CD4-positive, alpha-beta T cell treated with Interferon gamma for 1 hour (primary cell): ENCODE results near the gene FMO2.

Experiments
- DNase-seq: peaks from one replicate; pipeline ENCODE4 v3.0.0-alpha.2; 2020

The FMO2 gene

DNA sequence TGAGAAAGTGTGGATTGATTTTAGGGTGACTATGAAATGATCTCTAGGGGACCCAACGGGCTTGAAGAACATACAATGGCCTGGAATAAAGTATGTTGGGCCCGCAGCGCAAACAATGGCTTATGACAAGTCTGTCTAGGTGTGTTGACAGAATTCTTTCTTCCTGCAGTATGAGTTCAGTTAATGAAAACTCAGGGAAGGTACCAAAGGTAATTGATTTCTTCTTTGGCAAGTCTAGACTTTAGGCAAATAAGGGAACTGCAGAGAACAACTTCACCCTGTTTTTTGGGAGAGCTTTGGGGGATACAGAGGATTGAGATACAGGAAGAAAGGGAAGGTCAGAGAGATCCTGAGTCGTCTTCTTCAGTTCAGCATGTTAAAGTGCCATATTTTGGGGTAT is 7.8 kb upstream of the FMO2 start:
- no peak for DNase-seq

DNA sequence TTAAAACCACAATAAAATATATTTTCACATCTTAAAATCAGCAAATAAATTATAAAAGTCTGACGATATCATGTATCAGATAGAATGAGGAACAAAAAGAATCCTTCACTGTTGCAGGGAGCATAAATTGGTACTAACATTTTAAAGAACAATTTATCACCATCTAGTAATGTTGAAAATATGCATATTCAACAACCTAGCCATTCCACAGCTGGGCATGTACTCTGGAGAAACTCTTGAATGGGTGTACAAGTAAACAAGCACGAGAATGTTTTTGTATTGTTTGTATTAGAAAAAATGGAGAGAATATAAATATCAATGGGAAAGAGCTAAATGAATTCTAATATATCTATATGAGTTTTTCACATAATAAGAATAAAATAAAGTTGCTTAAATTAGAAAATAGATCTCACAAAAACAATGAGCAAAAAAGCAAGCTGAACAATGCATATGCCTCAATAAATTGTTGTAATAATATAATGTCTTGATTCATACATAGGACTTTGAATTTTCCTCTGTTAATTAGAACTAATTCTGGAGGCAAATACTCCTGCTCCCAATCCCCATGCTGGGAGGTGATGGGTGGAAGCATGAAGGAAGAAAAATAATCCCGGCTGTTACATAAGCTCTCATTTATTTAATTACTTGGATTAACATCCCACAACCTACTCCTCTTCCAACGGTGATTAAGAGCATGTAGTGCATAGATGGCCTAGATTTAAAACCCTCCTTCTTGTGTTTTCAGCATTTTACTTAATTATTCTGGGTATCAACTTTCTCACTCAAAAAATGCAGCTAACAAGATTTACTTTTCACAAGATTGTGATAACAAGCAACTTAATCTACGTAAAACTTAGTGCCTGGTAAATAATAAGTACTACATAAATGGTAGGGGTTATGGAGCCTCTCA is 5.5 kb upstream of the FMO2 start:
- DNase-seq, result no peak

DNA sequence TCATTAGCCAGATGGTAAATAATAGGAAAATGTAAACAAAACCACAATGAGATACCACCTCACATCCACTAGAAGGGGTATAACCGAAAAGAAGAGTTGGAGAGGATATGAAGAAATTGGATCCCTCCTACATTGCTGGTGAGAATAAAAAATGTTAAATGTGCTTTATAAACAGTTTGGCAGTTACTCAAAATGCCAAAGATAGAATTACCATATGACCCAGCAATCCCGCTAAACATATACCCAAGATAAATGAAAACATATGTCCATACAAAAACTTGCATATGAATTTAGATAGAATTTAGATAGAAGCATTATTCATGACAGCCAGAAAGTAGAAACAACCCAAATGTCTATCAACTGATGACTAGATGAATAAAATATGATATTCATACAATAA is 4.4 kb upstream of the FMO2 start:
- DNase-seq, result no peak

DNA sequence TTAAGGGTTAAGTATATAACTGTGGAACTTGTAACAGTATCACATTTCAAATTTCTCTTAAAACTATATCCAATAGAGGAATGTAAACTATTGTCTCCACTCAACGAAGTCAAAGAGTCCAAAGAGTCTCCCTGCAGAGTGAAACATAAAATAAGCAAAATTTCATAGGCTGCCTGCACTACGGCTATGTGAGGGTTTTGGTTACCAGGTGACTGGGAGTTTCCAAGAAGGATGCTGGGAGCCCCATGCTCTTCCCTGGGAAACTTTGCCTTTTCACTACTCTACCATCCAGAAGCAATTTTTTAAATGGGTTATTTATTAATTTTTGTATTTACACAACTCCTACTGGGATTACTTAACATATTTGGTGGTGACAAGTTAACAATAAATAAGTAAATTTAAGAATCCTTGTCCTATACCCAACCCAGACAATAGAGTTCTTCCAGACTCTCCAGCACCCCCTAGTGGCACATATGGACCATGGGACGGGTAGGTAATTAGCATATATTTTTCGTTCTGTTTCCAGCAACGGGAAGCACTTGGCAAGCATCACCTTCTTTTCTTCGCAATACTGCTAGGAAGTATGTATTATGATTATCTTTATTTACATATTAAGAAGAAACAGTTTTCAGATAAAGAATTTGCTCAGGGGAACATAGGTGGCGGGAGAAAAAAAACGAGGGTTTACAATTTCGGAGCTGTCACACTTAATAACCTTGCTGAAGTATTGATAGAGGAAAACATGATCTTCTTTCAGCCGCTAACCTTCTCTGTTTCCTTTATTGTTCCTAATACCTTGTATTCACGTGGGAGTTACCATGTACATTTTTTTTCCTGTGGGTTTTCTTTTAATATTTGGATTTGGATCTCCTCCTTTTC is 3.5 kb downstream of the FMO2 start:
- peak; percentile 6 for DNase-seq

DNA sequence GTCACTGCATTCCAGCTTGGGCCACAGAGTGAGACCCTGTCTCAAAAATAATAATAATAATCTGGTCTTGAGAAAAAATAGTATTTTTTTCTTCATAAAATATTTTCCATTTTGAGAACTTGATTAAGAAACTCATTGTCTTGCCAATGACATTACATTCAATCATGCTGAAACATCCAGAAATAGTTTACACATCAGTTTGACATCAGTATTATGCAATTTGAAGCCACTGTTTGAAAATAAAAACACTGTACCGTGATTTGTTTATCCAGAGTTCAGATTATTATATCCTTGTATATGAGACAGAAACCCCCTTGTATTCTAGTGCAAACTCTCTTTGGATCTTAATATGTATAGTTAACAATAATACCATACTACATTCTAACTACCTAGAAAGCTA is 6.9 kb downstream of the FMO2 start:
- DNase-seq, result no peak

DNA sequence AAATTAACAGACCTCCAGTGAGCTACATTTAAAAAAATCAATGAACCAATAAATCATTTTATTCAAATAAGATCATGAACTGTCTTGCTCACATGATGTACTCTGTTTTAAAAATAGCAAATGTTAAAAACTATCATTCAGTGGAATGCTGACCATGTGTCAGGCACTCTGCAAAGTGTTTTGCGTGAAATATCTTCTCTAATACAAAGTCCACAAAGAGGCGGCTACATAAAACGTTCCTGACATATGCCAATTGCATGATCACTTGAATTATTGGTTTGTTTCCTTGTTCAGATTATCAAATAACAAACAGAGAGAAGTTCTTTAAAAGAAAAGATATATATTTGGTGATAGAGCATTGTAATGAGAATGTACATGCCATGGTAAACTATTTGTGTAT is 10.7 kb downstream of the FMO2 start:
- DNase-seq, result no peak

DNA sequence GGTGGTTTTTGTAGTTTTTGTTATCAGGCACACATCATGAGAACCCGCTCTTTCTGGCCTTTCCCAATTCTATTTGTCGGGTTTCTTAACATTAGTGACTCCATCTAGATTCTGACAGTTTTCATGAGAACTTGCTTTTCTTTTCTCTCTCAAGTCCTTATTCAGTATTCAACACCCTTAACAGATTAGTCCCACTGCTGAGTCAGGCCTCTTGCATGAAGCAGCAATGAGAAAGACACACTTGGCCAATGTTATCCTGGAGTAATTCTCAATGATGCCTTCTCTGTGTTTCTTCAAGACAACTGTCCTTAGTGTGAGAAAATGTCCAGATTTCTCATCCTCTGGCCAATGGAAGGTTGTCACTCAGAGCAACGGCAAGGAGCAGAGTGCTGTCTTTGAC is 11.3 kb downstream of the FMO2 start:
- no peak for DNase-seq

DNA sequence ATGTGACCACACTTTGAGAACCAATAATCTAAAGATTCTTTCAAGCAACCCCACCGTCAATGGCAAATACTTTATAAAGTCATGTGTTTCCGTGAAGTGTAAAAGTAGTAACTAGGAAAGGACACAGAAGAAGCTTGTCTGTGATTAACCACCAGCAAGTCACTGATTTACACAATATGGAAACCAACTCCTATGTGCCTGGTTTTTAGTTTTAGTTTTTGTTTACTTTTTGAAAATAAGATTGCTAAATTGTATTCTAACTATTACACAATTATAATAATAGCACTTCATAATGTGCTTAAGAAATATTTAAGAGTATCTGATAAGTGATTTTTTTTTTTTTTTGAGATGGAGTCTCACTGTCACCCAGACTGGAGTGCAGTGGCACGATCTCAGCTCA is 13.0 kb downstream of the FMO2 start:
- no peak for DNase-seq

DNA sequence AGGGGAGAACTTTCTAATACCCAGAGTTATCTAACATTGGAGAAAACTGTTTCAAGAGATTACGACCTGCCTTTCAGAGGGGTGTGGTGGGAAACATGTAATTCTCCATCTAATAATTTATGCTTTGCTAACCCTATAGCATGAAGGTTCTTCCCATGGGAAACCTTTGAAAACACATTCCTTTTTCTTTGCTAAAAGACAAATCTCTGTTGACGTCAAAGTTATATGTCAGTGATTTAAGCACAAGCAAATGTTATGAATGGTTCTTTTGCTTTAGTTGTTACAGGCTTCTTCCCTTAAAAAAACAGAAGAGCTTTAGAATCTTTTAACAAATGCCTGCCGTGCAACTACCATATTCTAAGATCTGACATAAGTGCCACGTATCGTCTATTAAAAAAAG is 19.2 kb downstream of the FMO2 start:
- DNase-seq, result no peak

DNA sequence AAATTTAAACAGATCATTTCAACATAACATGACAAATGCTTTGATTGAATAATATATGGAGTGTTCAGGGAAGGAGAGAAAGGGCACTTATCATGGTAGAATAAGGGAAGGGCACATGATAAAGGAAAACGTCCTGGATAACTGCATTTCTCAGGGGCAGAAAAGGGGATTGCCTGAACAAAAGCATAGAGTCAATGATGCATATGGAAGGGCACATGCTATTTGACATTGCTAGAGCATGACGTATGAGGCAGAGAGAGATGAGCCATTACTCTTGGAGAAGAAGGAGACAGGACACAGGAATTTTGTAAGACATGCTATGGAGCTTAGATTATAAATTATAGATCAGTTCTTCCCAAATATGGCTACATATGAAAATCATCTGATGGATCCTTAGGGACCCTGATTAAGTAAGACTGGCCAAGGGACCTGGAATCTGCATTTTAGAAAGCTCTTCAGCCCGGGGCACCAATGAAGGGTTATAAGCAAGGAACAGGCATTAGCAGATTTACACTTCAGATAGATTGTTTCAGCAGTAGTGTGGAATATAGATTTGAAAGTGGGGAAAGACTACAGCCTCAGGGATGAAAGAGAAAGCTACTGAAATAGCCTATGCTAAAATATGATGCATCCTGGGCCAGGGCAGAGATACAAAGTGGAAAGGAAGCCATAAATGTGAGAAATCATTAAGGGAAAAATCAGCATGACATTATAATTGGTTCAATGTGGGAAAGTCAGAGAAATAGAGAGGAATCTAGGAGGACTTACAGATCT is 21.3 kb downstream of the FMO2 start:
- no peak for DNase-seq

DNA sequence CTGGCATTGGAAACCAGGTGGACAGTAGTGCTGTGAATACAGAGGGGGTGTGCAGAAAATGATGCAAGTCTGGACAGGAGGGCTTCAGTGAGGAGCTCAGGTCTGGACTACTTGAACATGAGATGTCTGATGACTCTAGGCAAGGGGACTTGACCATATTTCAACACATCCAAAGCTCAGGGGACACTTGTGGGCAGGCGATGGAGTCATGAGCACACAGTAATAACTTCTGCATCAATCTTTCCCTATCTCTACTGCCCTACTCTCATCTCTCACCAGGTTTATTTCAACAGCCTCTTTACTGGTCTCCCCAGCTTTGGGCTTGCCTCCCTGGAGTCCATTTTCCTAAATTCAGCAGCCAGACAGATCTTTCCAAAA is 21.9 kb downstream of the FMO2 start:
- DNase-seq, result no peak

DNA sequence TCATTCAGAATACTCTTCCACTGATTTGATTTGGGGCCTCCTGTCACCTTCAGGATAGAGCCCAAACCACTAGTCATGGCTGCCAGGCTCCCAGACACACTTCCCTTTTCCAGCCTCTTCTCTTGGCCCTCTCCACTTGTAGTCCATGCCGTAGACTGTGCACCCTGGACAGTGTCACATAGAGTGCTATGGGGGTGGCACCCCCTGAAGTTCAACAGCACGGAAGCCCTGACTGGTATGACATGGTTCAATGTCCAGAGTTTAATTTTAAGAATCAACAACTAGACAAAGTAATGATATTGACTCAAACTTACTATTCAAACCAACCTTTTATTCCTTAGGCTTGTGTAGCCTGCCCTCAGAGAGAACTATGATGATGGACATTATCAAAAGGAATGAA is 22.3 kb downstream of the FMO2 start:
- no peak for DNase-seq

DNA sequence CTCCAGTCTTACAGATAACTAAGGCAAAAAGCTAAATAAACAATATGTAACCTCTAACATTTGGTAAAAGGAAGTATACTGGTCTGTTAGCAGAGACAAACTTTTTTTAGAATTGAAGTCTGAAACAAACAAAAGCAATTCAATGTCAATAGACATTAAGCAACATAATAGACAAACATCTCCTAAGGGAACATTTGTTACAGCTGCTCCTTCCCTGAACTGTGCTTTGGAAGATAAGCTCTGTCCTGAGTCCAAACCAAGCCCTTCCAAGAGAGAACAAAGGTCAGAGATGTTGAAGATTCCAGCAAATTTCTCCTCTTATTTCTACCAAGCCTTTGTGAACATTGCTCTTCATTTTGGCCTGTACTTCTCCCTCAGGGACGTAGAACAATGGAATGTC is 25.3 kb downstream of the FMO2 start:
- no peak for DNase-seq

DNA sequence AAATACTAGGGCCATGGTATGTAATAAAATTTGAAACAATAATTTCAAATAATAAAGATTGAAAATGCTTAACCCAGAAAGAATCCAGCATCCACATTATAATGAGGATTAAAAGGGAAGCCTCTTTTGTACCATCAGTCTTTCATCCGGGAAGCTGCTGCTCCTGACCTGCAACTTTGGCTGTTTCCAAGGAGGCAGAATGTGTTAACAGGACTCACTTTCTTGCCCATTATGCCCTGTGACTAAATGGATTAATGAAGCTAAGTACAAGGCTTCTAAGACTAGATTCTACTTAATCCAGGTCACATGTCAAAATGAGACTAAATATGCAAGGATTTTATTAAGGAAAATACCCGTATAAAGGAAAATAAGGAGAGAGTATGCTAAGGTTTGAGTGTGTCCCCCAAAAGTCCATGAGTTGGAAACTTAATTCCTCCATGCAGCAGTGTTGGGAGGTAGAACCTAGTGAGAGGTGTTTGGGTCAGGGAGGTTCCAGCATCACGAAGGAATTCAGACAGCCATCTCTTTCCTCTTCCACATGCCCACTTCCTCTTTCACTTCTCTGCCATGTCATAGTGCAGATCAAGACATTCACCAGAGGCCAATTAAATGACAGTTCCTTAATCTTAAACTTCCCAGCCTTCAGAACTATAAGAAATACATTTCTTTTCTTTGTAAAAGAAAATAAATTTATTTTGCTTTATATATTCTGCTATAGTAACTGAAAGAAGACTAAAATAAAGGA is 27.7 kb downstream of the FMO2 start:
- peak; percentile 3 for DNase-seq

DNA sequence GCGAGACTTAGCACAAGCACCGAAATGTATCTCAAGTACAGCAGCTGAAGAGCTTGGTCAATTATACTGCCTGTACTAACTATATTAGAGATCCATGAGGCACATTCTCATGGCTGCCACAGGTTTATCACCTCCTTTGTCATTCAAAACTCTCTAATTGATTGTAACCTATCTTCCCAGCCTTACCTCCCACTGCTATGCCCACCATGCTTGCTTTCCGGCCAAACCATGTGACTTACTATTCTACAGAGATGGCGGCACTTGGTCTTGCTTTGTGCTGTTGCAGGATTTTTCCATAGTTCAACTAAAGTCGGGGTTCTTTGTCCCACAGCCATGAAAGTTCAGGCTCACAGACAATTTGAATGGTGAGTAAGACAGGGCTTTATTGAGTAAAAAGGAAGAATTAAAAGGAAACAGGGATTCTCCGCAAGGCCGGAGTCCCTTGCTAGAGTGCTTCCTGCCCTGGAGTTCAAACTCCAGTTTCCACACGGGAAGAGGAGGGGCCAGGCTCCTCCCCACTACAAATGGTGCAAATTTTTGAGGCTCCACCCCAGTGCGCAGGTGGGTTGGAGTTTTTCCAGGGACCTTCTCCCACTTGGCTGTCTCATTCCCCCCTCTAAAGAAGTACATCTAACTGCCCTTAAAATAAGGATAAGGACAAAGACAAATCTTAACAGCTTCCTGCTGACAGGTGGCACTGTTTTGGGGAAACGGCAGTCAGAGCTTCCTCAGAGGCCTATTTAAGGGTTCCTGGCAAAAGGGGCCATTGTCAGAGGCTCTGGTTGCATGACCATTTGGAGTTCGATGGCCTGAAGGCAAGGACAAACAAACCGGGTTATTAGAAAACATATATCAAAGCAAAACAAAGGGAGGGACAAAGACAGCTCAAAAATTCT is 28.7 kb downstream of the FMO2 start:
- DNase-seq, result no peak

DNA sequence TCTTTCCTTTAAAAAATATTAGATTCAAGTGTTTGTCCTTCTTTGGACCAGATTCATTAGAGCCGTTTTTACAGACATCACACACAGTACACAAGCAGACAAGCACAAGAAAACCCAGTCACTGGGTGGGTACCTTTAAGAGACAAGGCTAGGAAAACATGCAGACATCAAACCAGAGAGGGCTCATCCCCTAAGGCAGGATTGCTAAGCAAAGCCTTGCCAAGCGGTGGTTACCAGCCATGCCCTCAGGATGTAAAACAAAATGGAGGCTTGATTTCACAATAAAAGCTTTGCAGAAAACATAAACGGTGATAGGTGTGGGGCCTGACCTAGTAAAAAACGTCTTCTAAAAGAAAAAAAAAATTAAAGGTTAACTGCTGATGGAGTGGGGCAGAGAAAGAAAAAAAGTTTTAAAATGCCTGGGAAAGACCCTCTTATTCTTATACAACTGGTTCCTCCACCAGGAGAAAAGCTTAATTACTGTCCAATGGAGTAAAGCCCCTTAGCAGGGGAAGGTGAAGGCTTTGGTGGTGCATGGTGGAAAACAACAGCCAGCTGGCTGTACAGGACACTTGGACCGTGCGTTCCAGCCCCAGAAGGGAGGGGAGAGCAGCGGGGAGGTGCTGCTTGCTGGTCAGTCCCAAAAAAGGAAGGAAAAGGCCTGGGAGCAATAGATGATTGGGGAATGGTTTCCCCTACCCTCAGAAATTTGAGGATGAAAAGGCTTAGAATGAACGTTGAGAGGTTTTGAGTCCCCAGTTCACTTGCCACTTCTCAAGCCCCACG is 32.8 kb downstream of the FMO2 start:
- DNase-seq, result no peak

DNA sequence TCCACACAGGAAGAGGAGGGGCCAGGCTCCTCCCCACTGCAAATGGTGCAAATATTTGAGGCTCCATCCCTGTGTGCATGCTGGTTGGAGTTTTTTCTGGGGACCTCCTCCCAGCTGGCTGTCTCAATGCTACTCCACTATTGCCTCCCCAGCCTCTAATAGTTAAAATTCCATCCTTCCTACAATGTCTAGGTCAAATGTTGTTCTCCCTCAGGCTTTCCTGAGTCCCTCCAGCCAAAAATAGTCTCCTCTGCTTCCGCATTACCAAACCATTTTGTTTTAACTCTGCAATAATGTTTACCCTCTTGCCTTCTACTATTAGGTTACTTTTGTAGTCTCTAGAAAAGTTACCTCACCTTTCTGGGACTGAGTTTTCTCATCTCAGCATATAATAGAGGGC is 33.6 kb downstream of the FMO2 start:
- no peak for DNase-seq

DNA sequence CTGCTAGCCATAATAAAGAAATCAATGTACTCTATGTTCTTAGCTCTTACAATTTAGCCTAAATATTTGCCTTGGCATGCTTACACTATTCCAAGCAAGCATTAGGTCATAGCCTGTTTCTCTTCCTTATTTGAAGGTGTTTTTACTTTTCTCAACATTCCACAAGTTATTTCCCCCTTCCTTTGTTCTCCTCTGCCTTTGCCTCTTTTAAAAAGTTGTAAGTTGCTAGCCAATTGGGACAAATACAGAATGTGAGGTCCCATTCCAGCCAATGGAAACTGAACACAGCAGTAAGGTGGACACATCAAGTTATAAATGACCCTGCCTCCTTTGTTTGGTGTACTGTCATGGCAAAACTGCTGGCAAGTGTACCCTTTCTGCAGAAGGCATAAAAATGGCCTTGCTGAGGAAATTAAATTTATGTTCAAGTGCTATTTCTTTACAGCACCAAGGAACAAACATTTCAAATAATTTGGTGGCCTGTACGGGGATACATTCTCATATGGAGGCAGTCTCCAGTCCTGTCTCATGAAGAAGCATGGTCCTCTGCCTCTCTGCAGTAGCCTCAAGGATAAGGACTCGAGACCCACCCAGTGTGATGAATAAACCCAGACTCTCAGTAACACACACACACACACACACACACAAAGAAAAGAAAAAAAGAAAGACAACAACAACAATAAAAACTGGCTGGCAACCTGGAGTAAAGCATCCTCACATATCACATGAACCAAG is 34.4 kb downstream of the FMO2 start:
- DNase-seq, result no peak

DNA sequence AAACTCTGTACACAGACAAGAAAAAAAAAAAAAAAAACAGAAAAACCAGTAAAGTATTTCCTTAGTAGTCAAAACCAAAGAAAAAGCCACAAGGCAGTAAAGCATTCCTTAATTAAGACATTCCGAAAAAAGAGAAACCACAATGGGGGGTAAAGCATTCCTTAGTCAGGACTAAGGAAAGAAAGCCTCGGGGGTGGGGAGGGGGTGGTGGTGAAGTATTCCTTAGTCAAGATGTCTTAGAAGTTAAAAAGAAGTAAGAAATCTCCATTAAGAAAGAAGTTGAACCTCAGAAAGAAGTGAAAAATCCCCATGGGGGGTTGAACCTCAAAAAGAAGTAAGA is 35.0 kb downstream of the FMO2 start:
- no peak for DNase-seq

DNA sequence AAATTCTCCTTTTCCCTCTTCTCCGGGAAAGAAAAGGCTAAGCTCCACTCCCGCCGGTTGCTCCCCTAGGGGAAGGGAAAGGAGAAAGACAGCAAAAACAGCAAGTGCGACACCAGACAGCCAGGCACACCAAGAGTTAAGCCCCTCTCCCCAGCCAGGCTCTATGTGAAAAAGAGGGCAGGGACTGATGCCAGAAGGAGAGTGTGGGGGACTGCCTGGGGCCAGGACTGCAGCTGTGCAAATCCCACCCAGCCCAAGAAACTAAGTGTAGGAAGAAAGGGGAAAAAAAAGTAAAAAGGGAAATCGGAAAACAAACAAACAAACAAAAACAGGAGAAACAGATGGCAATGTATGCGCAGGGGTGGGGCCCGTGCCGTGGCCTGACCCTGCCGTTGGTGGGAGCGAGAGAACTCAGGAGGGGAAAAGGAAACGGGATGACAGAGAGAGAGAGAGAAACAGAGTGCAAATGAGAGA is 35.5 kb downstream of the FMO2 start:
- DNase-seq, result no peak
